HG02759 (cell line): ENCODE results near the gene CHST11.

Experiments used
- ATAC-seq: cut with Tn5 transposase; IDR thresholded peaks from one replicate; pipeline ENCODE4 v1.9.1; 2021; ENCODE audit warnings: mild to moderate bottlenecking, moderate library complexity; ENCODE audit not compliant: unreplicated experiment

The CHST11 gene

DNA sequence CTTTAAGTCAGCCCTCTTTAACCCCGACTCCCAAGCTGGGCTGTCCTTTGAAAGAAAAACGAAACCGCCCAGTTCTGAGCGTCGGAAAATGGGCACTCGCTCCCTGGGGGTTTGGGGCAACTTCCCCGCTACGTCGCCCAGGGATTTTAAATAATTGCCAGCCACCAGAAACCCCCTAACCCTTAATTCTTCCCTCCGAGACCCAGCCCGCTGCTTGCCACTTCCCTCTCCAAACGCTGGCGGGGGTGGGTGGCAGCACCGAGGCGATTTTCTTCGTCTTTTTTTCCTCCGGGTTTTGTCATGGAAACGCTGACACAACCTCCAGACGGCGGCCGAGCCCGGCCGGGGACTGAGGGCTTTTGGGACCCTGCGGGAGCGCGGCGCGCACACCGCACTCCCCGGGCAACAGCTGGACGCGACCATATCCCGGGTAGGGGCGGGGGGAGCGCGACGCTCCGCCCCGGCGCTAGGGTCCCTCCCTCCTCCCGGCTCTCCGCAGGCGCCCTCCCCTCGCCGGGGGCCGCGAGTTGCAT lies at the start of gene CHST11:
Gene CHST11 (plus strand): TSS at position 532 of the 533 bp plus-strand sequence.
- ATAC-seq = peak; percentile 79

DNA sequence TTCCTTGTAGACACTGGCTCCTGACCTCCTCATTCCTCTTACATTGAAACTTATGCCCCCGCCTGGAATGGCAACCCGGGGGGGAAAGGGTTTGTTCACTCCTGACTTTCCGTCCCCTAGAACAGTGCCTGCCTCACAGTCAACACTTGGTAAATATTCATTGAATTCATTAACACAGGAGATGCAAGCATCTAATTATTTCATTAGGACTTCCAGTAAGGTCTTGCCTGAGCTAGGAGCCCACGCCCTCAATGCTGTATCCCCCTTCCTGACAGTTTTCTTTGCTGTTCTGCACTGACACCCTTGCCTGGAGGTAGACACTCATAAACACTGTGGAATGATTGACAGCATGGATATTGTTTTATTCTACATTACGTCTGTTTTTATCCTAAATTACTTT lies 49.3 kb upstream of the CHST11 start:
- ATAC-seq = no peak

DNA sequence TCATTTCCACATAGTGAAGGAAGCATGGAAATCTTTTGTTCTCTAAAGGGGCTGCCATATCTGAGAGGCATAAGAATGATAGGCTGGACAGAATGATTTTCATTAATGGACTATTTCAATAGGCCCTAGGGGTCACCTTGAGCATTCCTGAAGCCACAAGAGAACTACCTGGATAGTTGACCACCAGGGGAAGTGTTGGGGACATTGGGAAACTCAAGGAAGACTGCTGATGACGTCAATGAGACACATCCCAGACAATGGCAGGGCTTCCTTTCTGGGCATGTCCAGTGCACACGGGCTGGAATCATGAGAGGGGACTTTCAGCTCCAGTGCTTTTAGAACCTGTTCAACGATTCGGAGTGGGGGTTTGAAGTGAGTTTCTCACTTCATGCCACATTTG lies 48.8 kb upstream of the CHST11 start:
- ATAC-seq = no peak

DNA sequence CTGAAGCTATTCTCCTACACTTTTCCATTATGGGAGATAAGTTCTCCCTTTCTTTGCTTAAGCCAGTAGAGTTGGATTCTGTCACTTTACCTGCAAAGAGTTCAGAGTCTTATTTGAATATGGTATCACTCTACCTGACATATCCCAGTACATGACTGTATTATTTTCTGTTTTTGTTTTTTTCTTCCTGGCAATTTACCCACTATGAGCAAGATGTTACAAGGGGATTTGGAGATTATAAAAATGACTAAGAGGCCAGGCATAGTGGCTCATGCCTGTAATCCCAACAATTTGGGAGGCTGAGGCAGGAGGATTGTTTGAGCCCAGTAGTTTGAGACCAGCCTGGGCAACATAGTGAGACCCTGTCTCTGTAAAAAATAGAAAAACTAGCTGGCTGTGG lies 46.4 kb upstream of the CHST11 start:
- ATAC-seq = no peak

DNA sequence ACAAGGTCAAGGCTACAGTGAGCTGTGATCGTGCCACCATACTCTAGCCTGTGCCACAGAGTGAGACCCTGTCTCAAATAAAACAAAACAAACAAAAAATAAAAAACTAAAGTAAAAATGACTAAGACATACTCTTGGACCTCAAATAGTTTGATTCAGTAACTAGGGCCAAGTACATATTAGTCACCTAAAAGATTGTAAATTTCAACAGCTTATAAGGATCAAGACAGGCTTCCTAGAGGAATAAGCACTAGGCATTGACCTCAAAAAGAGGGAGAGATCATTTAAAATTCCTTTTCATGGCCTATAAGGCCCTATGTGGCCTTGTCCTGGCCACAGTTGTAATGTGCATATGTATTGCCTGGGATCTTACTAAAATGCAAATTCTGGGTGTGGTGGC lies 46.0 kb upstream of the CHST11 start:
- ATAC-seq = no peak

DNA sequence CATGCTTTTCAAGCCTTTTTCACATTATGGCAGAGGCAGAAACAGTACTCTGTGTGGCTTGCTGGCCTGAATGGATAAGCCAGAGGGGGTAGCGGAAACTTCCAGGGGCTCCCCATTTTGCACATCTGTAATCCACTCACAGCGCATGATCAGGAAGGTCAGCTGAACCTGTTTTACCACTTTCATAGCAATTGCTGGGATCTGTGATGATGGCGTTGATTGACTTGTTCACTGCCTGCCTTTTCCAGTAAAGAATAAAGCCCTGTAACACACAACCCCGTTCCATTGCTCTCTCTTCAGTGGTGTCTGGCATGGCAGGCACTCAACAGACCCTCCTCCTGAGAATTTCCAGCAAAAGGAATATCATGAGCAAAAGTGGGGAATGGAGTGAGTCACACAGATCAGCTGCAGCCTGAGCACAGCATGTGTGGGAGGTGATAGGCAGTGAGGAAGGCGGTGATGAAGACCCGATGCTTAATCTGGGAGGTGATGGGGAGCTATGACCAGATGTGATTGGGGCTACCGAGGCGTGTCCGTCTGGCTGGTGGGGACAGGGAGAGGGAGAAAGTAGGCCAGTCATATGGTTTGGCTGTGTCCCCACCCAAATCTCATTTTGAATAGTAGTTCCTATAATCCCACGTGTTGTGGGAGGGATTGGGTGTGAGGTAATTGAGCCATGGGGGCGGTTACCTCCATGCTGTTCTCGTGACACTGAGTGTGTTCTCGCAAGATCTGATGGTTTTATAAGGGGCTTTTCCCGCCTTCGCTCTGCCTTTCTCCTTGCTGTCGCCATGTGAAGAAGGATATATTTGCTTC lies 44.7 kb upstream of the CHST11 start:
- ATAC-seq = no peak

DNA sequence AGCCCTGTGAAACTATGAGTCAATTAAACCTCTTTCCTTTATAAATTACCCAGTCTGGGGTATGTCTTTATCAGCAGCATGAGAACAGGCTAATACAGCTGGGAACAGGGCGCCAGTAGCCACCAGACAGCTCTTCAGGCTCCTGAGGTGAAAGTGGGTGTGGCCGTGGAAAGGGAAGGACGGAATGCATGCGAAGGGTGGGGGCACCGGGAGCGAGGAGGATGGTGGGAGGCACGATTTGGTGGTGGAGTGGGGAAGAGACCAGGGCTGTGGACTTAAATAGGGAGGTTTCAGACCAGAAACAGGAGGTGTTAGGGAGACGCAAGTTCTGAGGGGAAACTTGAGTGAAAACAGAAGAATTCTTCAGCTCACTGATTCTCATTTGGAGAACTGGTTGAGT lies 44.1 kb upstream of the CHST11 start:
- no peak for ATAC-seq

DNA sequence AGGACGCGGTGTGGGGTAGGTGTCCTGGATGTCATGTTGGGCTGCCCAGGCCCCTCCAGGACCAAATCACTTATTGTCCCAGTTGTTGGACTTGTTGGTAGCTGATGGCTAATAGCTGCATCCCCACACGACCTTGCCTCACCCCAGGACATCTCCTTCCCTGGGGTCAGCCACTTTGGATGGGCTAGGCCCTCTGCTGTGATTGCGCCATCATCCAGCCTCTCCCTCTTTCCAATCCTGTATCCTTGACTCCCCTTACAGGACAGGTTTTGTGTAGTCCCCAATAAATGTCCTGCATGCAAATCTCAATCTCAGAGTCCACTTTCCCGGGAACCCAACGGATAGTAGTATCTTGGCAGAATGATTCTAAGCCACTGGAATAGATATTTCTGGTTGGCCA lies 43.4 kb upstream of the CHST11 start:
- ATAC-seq = no peak

DNA sequence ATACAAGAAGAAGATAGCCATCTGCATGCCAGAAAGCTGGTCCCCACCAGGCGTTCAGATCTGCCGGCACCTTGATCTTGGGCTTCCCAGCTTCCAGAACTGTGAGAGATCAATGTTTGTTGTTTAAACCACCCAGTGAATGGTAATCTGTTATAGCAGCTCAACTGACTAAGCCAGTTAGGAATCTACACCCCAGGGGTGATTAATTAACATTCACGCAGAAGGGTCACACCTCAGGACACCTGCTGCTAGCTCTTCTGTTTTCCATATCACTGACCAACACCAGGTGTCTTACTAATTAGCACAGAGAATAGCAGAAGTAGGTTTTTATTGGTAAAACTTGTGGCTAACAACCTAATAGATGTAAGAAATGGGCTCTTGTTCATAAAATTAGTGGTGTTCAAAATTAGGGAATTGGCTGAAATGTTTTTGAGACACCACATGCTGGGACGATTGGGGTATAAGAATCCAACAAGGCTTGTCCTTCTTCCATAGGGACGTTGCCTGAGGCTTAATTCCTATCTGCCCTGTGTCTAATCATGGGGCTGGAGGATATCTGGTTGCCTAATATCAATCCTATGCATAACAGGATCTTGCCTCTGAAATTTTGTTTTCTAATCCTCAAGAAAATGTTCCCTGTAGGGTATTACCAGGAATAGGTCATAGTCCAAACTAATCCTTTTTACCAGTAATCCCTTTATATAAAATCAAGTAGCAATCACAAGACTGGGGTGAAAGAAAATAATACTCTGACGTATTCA lies 42.0 kb upstream of the CHST11 start:
- ATAC-seq = no peak

DNA sequence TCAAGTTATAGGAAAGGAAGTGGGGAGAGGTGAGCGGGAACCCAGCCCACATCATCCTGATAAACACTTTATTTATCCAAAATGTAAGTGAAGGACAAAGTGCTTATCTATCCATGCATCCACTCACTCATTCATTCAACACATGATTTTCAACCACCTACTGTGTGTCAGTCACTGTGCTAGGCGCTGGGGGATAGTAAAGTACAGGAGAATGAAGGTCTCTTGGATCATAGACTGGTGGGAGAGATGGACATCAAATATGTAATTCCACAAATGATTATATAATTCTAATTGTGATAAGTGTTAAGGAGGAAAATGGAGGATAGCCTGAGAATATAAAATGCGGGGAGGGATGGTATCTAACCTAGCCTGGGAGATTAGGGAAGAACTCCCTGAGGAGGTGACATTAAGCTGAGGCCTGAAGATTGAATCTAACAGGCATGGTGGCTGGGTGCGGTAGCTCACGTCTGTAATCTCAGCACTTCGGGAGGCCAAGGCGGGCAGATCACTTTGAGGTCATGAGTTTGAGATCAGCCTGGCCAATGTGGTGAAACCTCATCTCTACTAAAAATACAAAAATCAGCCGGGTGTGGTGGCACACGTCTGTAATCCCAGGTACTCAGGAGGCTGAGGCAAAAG lies 41.3 kb upstream of the CHST11 start:
- no peak for ATAC-seq

DNA sequence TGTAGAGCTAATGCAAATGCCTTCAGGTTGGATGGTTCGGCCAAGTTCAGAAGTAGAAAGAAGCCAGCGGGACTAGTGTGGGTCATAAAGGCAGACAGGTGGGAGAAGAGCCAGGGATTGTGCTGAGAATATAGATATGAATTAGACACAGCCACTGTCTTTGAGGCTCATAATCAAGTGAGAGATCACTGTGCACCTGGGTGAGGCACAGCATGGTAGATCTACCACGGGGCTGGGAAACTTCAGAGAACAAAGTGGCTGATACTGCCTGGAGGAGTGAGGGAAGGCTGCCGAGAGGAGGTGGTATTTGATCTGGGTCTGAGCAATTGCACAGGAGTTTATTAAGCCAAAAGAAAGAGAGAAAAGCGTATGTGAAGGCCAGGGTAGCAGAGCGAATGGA lies 40.6 kb upstream of the CHST11 start:
- ATAC-seq = no peak

DNA sequence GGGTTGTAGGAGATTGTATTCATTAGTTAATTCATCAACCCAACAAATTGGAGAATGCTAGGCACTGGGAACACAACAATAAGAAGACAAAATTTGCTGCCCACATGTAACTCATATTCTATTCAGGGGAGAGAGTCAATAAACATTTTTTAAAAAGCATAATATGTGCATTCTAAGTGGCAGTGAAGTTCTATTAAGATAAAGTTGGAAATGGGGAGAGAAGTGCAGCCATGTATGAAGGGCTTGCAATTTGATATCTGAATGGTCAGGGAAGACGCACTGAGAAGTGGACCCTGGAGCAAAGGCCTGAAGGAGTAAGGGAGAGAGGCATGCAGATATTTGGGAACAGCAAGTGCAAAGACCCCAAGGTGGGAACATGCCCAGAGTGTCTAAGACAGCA lies 40.2 kb upstream of the CHST11 start:
- no peak for ATAC-seq

DNA sequence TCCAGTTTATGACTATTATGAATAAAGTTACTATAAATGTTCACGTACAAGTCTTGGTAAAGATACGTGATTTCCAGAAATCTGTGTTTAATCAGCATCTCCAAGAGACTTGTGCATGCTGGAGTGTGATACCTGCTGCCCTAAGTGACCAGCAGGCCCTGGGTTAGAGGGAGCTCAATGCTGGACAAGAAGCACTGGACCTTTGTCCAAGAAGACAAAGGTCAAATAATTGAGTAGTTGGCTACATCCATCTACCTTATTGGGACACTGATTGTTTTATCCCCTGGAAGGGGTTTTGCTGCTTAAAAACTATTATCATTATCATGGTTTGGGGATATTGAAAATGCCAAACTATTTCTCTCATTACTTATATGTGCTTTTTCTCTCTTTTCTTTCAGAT lies 37.0 kb upstream of the CHST11 start:
- ATAC-seq = no peak

DNA sequence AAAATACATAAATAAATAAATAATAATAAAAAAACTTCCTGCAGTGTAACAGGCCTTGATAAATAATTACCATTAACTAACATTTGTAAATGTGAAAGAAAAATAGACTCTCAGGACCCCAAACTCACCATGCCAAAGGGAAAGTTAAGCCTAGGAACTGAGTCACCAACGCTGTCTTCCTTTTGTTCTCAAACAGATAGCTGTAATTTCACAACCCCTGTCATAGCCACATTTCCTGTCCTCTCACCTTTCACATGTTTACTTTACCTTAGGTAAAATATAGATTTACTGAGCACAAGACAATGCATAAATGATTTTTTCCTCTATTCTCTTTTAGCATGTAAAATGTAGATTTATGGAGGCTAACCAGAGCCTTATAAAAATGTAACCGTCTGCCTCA lies 35.9 kb upstream of the CHST11 start:
- no peak for ATAC-seq

DNA sequence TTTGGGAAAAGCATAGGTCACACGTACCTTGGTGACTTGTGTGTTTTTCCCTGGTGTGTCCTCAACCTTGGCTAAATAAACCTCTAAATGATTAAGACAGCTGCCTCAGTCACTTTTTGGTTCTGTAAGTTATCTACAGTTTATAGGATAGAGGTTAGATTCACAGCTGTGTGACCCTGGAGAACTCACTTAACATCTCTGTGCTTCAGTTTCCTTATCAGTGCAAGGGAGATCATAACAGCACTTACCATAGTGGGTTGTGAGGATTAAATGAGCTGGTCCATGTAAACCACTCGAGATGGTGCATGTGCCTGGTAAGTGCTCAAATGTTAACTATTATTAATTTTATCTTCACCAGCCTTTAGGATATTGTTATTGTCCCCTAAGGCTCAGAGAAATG lies 35.4 kb upstream of the CHST11 start:
- no peak for ATAC-seq

DNA sequence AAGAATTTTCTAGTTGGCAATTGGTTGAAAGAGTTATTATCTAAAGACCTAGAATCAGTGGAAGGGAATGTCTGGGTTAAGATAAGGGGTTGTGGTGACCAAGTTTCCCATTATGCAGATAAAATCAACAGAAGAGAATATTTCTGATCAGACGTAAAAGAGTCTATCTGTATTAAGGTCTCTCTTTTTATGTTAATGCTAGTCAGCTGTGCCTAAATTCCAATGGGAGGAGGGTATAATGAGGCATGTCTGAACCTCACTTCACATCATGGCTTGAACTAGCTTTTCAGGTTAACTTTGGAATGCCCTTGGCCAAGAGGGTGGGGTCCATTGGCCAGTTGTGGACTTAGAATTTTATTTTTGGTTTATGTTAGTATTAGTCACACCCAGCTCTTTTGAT lies 34.3 kb upstream of the CHST11 start:
- ATAC-seq = no peak

DNA sequence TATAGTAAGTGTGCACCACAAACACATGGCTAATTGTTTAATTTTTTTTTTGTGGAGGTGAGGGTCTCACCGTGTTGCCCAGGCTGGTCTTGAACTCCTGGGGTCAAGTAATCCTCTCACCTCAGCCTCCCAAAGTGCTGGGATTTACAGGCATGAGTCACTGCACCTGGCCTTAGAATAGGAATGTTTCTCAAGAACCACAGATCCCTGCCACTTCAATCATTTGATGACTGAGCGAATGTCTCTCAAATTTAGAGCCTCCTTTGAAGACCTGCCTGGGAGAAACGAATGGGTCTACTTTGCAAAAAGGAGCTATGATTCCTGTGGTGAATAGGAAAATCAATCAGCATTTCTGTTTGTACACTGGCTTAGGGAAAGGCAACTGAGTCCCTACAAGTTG lies 33.5 kb upstream of the CHST11 start:
- ATAC-seq = no peak

DNA sequence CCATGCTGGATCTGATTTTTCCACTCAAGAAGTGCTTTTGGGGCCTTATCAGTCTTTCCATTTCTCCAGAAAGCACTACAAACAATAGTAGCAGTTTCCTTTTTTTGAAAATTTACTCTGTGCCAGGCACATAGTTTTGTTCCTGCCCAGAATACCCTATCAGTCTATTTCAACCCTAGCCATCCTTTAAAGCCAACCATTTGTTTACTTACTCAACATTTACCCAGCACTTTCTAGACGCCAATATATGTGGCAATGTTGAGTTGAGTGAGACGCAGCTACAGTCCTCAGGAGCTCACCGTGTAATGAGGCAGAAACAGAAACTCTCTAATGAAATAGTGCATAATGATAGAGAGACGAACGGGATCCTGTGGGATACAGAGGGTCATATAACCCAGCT lies 32.9 kb upstream of the CHST11 start:
- no peak for ATAC-seq

DNA sequence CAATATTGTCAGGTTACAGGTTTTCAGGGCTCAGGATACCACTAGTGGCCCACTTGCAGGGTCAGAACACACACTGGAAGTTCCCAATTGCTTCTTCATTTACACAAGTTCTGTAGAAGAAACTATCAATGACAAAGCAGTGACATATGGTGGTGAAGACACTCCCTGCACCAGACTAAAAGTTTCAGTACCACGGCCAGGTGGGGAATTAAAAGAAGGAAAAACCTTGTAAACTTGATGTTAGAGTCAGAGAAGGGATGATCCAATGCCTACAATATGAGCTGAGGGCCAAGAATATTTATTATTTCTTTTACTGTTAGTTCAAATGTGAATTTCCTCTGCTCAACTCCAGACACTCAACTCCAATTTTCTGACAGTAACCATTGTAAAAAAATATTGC lies 31.8 kb upstream of the CHST11 start:
- ATAC-seq = no peak

DNA sequence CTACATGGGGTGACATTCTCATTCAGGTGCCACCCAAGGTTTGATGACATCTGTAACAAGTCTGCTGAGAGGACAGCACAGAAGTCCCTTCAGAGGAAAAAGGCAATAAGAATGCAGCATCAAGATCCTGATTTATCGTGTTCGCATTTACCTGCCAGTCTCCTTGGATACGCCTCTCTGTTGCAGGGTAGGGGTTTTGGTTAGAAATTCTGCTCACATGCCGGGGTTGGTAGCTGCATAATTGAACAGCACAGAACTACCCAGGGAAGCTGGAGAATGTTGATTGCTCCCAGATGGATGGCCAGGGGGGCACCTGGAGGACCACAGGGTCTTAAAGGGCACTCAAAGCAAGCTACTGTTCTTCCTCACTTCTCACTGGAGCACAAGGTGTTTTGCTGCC lies 31.1 kb upstream of the CHST11 start:
- no peak for ATAC-seq

DNA sequence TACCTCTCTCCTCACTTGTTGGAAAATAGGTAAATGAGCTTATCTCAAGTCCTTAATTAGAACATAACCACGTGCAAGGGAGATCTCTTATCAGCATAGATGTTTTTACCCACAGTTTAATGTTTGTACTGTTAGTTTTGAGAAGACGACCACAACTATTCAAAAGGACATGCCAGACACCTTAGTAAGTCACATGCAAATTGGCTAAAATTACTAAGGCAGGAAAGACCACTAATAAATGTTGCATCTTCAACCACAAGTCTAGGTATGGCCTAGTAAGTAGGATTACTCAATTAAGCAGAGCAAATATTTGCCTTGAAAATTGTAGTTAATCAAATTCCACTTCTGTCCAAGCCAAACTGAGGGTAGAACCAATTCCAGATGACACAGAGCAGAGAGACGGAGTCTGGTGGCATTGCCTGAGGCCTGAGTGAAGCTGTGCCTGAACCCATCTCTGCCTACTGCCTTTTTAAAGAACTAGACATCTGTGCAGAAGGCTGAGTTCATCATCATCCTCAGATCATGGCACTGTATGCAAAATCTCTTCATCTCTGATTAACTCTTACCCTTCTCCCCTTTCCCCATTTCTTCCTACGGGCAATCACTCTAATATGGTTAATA lies 29.7 kb upstream of the CHST11 start:
- no peak for ATAC-seq
